Fibroblast of gingiva (primary cell): ENCODE results near the gene ELF3.
A peak's percentile ranks its signal among the peaks of the same experiment; 100 is the strongest.
"Not testable (repeated sequence)": the region's sequence is repeated elsewhere in the genome, so short reads cannot be mapped to it uniquely, and the experiment has no call there.

Experiments used
- DNase-seq: peaks from one replicate; pipeline ENCODE4 v3.0.0-alpha.2; 2011; ENCODE audit warnings: low read depth

Gene ELF3

GRCh38 chr1:202009326-202010179 is 834 bp upstream of the ELF3 start:
- DNase-seq, result peak; percentile 55

DNA sequence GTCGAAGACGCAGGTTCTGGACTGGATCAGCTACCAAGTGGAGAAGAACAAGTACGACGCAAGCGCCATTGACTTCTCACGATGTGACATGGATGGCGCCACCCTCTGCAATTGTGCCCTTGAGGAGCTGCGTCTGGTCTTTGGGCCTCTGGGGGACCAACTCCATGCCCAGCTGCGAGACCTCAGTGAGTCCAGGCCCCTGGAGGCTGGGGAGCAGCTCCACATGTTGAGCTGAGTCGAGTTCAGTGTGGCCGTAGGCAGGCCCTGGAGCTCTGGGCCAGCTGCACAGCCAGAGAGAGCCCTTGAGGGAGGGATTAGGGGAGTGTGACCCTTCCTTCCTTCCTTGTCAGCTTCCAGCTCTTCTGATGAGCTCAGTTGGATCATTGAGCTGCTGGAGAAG is 1.6 kb downstream of the ELF3 start:
- DNase-seq, result no peak

- DNase-seq, result no peak
Observed at GRCh38 chr1:202012544-202013478, 2.4 kb downstream of the ELF3 start.

- DNase-seq, result no peak
Observed at GRCh38 chr1:202013603-202014002, 3.2 kb downstream of the ELF3 start.

DNA sequence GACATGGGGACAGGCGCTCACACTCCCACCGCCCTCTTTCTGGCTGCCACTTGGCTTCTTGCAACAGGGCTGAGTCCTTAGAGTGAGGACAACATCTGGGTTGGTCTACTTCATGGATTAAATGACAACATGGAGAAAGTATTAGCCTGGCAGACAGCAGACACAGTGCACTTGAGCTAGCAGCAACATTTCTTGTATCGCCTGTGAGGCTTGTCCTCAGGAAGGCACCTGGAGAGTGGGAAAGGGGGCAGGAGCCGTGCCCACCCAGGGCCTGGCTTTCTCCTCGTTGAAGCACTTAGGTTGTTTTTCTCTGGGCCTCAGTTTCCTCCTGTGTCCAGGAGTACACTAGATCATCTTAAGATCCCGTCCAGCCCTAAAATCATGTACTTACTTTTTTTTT is 3.7 kb downstream of the ELF3 start:
- DNase-seq, result no peak

- DNase-seq, result no peak
Observed at GRCh38 chr1:202014915-202015661, 4.7 kb downstream of the ELF3 start.

DNA sequence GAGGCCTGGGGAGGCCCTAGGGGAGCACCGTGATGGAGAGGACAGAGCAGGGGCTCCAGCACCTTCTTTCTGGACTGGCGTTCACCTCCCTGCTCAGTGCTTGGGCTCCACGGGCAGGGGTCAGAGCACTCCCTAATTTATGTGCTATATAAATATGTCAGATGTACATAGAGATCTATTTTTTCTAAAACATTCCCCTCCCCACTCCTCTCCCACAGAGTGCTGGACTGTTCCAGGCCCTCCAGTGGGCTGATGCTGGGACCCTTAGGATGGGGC is 5.2 kb downstream of the ELF3 start:
- no peak for DNase-seq

DNA sequence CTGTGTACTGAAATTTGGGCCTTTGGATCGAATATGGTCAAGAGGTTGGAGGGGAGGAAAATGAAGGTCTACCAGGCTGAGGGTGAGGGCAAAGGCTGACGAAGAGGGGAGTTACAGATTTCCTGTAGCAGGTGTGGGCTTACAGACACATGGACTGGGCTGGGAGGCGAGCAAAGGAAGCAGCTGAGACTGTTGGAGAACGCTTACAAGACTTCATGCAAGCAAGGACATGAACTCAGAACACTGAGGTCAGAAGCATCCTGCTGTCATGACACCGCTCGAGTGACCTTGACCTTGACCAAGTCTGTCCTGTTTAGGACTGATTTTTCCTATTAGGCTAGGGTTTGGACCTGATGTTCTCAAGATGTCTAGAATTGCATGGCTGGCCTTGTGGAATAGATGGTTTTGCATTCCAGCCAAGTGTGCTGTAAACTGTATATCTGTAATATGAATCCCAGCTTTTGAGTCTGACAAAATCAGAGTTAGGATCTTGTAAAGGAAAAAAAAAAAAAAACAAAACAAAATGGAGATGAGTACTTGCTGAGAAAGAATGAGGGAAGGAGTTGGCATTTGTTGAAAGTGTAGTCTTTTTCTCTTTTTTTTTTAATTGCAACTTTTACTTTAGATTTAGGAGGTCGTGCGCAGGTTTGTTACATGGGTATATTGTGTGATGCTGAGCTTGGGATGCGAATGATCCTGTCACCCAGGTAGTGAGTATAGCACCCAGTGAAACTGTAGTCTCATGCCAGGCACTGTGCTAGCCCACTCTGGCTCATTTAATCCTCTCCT is 5.8 kb downstream of the ELF3 start:
- peak; percentile 50 for DNase-seq

- DNase-seq, result no peak
Observed at GRCh38 chr1:202016811-202017748, 6.7 kb downstream of the ELF3 start.

DNA sequence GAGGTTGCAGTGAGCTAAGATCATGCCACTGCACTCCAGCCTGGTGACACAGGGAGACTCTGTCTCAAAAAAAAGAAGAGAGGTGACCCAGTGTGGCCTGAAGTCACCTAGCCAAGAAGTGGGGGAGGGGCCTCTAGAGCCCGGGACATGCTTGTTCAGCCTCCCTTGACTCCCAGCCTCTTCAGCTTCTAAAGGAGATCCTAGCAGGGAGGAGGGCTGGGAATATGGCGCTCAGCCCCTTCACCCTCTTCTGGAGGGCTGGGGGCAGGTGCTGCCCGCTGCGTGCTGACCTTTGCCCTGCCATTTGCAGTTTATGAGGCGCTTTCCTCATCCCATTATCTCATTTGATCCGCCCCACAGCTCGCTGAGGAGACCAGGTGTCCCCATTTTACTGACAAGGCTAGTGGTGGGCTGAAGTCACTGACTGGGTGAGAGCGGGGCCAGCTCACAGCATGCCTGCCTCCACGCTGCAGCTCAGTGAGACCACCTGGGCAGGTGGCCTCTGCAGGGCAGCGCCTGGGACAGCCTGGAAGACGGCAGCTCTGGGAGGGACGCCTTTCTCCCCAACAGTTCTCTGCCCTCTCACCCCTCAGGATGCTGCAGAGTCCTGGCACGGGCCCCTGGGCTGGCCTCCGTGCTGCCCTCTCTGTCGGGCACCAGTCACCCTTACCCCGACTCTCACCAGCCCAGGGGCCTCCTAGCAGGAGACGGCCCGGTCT is 7.5 kb downstream of the ELF3 start:
- DNase-seq, result no peak

DNA sequence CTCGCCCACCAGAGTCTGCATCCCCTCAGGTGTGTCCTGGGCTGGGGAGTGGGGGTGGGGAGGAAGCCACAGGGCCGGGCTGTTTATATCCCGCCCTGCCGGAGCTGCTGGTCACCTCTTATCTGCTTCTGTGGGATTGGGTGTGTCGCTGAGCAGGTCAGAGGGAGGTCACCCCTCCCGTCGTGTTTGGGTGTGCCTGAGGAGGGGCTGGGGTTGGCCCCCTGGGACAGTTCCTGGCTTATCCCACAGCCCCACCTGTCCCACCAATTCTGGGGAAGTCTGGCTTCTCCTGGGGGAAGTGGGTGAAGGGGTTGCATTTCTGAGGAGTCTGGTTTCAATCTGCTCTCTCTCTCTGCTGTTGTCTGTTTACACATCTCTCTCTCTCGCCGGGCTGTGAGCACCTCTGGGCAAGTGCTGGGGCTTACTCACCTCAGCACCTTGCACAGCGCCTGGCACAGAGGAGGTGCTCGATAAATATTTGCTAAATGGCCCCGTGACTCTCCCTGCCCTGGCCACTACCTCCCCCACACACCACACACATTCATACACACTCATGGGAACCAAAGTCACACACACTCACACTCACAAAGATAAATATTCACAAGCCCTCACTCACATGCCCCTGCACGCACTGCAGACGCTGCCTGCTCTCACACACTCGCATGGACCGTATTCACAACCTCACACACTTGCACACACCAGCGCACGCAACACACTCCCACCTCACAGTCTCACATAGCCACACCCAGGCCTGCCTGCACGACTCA is 8.3 kb downstream of the ELF3 start:
- no peak for DNase-seq

DNA sequence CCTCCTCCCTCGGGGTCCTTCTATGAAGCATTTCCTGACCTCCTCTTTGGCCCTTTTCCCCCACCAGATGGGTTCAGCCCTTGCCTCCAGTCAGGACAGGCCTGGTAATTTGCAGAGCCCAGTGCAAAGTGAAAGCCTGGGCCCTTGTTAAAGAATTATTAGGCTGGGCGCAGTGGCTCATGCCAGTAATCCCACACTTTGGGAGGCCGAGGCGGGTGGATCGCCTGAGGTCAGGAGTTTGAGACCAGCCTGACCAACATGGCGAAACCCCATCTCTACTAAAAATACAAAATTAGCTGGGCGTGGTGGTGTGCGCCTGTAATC is 8.8 kb downstream of the ELF3 start:
- not testable (repeated sequence) for DNase-seq

- DNase-seq, result no peak
Observed at GRCh38 chr1:202023001-202023433, 12.6 kb downstream of the ELF3 start.

DNA sequence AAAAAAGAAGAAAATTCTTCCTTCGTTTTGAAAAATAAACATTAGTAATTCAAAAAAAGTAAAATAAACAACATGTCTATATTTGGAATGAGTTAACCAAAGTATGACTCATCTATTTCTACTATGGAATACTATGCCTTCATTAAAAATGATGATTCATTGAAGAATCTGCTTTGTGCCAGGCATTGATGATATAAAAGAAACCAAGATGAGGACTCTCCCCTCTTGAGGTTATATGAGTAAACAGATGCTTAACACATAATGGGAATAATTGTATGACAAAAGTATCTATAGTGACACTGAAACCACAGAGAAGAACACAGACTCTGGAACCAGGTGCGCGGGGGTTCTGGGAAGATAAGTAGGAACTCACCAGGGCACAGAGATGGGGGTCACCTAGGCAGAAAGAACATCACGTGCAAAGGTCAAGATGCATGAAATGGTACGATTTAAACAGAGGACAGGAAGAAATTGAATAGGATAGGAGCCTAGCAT is 18.8 kb downstream of the ELF3 start:
- peak; percentile 80 for DNase-seq

DNA sequence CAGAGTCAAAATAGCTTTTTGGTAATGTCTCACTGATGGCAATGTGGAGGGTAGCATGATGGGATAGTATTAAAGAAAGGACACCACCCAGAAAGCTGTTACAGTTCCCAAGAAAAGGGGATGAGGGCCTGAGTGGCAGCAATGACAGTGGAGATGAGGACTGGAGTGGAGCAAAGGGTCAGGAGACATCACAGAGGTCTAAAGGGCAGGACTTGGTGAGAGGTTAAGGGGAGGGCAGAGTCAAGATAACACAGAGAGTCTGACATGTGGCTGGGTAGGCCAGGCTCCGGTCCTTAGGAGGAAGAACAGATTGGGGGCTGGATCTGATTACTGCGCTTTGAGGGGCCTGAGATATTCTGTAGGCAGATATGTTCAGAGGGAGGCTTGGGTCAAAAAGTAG is 19.3 kb downstream of the ELF3 start:
- DNase-seq, result no peak

DNA sequence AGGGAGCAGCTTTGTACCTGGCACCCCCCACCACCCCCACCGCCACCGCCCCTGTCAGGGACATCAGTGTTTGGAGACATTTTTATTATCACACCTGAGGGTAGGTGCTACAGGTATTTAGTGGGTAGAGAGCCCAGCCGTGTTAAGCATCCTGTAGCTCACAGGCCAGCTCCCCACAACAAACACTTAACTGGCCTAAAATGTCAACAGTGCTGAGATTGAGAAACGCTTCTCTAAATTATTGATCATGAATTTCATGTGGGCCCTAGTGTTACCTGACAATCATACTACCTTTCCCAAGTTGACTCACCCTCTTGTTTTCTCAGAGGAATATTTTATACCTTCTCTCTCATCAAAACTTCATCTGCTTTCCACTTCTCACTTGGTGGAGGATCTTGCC is 21.4 kb downstream of the ELF3 start:
- no peak for DNase-seq

DNA sequence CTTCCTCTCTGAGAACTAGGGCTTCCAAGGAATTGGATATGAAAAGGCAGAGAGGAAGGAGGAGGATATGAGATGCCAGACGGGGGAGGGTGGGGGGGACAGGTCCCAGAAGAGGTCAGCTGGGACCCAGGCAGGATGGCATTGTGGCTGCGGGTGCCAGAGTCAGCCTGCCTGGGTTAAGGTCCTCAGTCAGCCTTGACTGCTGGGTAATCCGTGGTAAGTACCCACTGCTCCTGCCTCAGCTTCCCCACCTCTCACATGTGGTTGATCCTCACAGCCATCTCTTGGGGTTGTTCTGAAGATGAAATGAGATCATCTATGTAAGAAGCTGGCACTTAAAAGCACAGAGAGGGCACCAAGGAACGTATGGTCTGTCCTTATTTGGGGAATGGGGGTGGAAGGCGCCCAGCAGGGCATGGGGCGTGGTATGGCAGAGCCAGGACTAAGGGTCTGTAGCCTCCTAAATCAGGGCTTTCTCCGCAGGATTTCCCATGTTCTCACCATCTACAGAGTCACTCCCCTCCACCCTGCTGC is 23.8 kb downstream of the ELF3 start:
- DNase-seq, result no peak

DNA sequence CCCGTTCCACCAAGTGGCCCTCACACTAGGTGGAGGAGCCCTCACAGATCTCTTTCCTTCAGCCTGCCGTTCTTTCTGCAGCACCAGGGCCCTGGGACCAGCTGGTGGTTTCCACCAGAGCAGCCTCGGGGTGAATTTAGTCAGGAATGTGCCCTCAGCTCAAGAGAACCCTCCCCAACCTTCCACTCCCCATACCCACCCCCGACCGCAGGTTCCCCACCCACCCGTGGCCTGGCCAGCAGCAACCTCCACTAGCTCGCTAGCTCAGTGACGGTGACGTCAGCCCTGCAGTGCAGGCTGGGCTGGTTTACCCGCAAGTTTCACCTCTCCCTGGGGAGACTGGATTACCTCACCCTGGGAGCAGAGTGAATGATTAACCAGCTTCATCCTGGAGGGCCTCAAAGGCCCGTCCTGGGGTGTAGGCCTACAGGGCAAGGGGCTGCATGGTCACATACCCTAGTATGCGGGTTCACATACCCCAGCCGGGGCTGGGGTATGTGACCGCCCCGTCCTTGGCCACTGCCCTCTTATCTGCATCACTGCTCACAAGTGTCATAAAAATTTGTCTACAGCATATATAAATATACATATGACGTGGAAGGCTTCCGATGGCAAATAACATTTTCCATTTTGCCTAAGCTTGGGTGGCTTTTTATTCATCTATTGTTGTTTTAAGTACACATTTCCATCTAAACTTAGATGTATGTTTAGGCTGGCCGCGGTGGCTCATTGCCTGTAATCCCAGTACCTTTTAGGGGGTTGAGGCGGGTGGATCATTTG is 24.5 kb downstream of the ELF3 start:
- DNase-seq, result peak; percentile 91
